NAMALWA (cell line): ENCODE data around the gene ABHD8.
"Not testable (repeated sequence)": the region's sequence is repeated elsewhere in the genome, so short reads cannot be mapped to it uniquely, and the experiment has no call there.

Experiments used
- DNase-seq: peaks from one replicate; pipeline ENCODE4 v3.0.0-alpha.2; 2015; ENCODE audit warnings: low spot score

Gene ABHD8

DNA sequence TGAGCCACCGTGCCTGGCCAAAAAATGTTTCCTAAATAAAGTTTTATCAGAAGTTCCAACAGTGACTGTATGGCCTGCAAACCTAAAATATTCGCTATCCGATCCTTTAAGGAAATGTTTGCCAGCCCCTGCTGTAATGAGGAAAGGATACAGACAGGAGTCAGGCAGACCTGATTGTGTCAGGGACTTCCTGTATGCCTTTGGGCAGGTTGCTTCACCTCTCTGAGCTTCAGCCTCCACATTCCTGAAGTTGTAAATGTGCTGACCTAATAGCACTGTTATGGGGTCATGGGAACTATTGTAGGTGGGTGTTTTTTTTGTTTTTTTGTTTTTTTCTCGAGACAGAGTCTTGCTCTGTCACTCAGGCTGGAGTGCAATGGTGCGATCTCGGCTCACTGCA is 6.2 kb downstream of the ABHD8 start:
- DNase-seq, result no peak

DNA sequence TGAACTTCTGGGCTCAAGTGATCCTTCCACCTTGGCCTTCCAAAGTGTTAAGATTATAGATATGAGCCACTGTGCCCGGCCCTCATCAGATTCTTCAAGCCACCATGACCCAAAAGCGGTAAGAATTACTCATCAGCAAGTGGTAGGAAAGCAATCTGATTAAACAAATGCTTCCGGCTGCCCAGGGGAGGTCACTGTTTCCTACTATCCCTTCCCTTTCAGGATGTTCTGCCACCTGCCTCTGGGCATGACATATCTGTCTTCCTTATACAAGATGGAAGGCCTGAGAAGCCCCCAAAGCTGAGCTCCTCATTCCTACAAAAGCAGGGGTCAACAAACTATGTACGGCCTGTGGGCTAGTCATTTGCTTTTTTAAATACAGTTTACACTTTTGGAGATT is 7.0 kb downstream of the ABHD8 start:
- DNase-seq, result no peak

DNA sequence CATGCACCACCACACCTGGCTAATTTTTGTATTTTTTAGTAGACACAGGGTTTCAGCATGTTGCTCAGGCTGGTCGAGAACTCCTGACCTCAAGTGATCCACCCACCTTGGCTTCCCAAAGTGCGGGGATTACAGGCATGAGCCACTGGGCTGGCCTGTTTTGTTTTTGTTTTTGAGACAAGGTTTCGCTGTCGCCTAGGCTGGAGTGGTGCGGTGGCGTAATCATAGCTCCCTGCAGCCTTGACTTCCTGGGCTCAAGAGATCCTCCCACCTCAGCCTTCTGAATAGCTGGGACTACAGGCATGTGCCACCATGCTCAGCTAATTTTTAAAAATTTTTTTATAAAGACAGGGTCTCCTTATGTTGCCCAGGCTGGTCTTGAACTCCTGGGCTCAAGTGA is 7.7 kb downstream of the ABHD8 start:
- DNase-seq, result not testable (repeated sequence)

DNA sequence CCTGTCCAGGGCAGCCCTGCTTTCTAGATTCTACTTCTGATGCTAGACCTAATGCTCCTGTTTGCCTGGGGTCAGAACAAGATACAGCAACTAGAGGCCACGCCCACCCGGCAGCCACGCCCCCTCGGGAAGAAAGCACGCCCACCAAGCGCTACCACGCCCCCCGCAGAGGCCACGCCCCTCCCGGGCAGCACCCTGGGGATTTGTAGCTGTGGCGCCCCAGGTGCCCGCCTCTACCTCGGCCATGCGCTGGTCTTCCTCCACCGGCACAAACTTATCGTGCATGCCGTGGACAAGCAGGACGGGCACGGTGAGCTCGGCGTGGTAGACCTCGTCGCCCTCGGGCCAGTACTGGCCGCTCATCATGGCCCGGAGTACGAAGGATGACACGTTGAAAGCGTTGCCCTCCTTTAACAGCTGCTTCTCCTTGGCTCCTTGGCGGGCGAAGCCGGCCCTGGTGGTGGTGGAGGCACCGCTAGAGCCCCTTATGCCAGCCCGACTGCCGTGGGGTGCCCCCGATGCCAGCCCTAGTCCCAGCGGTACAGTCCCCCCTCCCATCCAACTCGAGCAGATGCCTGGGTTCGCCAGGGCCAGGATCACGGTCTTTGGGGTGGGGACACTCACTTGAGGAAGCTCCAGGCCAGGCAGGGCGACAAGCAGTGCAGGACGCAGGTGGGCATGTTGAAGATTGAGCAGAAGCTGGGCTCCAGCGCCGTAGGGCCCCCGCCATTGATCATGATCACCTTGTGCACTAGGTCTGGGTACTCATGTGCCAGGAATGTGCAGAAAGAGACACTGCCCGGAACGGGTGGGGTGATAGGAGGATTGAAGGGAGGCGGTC is 9.0 kb downstream of the ABHD8 start:
- peak; percentile 80 for DNase-seq

DNA sequence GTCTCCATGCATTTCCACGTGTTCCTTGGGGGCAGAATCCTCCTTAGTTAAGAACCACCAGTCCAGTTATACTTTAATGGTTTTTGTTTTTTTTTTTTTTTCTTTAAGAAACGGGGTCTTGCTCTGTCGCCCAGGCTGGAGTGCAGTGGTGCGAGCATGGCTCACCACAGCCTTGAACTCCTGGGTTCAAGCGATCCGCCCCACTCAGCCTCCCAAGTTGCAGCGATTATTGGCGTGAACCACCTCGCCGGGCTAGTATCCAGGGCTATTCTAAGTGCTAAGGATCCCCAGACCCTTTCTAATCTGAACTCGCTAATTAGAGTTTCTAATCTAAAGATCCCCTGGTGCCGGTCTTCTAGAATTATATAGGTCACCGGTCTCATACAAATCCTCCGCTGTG is 9.6 kb downstream of the ABHD8 start:
- no peak for DNase-seq

DNA sequence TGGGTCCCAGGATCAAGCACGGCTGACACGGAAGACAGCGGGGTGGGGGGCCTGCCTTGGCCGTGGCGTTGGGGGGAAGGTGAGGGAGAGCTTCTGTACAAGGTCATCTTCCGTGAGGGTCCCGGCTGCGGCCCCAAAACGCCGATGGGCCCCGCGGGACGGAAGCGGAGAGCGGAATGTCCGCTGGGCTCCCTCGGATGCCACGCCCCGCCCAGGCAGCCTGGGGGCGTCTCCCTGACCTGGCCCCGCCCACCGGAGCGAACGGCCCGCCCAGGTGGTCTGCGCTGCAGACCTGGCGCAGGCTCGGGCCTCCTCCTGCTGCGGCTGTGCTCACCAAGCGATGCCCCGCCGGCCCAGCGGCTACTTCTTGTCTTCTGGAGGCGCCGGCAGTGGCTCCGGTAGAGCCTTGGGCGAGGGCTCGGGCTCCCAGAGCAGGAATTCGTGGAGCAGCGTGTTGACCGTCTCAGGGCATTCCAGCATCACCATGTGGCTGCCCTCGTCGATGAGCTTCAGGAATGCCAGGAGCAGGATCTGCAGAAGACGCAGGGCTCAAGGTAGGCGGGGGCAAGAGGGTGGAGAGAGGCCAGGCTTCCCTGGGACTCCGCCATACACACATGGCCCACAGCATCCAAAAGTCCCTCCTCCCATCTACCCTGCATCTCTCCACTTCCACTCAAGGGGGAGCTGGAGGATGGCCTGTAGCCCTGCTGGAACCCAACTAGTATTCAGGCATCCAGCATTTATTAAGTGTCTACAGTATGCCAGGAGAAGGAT is 10.7 kb downstream of the ABHD8 start:
- peak; percentile 95 for DNase-seq

DNA sequence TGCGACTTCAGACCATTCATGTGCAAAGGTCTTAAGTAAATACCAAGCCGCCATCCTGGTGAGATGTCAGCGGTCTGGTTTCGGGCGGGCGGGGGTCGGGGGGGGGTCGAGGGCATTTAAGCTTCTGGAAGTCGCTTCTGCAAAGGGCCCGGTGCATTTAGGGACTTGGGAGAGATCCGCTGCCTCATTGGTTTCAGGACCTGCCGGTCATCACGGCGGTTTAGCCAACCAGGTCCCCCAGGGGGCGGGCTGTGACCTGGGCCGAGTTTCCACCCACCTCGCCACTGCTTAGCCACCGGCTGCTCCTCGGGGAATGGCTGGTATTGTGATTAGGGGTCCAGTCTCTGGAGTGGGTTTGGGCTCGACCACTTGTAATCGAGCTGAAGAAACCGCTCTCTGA is 13.7 kb downstream of the ABHD8 start:
- DNase-seq, result peak; percentile 78

DNA sequence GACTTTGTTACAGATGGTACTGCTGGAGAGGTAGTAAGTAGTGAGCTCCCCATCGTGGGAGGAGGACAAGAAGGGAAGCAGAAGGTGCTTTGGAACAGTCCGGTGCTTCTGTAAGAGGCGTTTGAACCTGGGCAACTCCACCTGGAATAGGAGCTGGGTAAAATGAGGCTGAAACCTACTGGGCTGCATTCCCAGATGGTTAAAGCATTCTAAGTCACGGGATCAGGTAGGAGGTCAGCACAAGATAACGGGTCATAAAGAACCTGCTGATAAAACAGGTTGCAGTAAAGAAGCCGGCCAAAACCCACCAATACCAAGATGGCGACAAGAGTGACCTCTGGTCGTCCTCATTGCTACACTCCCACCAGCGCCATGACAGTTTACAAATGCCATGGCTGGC is 16.5 kb downstream of the ABHD8 start:
- DNase-seq, result no peak

DNA sequence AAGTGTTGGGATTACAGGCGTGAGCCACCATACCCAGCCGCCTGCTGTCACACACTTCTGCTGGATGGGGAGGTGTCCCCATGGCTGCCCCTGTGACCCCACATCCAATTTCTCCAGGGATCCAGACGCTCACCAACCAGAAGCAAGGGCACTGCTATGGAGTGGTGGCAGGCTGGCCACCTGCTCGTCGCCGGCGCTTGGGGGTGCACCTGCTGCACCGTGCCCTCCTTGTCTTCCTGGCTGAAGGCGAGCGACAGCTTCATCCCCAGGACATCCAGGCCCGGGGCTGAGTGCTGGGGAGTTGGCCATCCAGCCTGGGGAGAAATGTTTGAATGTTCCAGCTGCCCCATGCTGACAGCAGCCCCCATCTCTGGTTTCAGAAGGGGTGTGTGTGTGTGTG is 17.0 kb downstream of the ABHD8 start:
- DNase-seq, result no peak

DNA sequence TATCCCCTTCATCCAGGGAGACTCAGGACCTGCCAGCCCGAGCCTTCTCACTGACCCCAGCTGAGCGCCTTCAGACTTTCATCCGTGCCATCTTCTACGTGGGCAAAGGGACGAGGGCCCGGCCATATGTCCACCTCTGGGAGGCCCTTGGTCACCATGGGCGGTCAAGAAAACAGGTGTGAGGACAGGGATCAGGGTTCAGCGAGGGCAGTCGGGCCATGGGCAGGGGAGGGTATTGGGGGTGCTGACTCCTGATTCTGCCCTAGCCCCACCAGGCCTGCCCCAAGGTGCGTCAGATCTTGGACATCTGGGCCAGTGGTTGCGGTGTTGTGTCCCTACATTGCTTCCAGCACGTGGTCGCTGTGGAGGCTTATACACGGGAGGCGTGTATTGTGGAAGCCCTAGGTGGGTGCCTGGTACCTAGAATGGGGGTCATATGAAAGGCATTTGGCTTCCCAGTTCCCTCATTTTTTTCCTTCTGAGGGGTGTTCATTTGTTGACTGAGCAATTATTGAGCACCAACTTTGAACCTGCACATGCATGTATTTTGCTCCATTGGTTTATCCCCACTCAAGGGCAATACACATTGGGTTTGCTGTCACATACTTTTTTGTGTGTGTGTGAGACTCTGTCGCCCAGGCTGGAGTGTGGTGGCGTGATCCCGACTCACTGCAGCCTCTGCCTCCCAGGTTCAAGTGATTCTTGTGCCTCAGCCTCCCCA is 17.6 kb downstream of the ABHD8 start:
- no peak for DNase-seq

DNA sequence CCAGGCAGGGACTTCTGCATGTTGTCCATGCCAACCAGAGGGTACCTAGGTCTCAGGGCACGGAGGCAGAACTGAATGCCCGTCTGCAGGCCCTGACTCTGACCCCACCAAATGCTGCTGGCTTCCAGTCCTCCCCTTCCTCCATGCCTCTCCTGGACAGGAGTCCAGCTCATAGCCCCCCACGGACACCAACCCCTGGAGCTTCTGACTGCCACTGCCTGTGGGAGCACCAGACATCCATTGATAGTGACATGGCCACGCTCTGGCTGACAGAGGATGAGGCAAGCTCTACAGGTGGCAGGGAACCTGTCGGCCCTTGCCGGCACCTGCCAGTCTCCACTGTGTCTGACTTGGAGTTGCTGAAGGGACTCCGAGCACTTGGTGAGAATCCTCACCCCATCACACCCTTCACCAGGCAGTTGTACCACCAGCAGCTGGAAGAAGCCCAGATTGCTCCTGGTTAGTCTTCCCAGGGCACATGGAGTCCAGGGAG is 19.7 kb downstream of the ABHD8 start:
- DNase-seq, result no peak

DNA sequence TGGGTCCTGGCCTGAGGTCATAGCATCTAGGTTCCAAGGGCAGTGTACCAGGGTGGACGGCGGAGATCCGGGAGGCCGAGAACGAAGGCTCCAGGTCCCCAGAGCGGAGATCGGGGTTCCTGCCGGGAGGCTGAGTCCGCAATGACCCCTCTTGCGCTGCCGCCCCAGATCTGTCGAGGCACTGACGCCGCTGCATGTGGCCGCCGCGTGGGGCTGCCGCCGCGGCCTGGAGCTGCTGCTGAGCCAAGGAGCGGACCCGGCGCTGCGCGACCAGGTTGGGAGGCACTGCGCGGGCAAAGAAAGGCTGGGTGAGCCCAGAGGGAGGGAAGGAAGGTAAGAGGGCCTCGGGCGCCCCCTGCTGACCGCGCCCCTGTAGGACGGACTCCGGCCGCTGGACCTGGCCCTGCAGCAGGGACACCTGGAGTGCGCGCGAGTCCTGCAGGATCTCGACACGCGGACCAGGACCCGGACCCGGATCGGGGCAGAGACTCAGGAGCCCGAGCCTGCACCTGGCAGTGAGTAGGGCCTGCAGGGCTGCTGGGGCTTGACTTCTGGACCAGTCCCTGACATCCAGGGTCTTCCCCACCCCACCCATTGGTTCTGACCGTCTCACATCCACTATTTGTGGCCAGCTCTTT is 20.6 kb downstream of the ABHD8 start:
- peak; percentile 93 for DNase-seq

DNA sequence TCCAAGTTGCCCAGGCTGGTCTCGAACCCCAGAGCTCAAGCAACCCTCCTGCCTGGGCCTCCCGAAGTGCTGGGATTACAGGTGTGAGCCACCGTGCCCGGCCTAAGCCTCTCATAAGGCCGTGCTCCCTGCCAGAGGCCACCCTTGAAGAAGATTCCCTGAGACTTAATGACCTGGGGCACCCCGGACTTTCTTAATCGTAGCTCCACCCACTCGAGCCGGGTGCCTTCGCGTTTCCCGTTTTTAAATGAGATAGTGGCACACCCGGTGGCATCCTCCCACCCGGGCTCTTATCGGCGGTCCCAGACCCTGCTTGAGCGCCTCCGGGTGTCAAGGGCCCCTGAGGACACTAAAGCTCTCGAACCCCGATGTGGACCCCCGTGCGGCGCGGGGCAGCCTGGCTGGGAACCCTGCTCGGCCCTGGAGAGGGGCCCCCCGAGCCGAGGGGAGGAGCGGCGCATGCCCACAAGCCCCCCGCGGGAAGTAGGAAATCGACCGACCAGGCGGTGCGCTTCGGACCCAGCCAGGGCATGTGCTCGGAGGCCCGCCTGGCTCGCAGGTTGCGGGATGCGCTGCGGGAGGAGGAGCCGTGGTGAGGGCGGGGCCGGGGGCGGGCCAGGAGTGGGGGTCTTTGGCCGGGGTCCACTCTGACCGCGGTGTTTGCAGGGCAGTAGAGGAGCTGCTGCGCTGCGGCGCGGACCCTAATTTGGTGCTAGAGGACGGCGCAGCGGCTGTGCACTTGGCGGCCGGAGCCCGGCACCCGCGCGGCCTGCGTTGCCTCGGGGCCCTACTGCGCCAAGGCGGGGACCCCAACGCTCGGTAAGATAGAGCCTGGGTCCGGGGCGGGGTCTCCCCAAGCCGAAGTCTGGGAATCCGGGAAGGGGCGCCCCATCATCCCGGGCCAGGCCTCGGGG is 21.6 kb downstream of the ABHD8 start, which contains the start of gene ANKLE1:
Gene ANKLE1, plus strand, starts transcription at position 511 of the 914 bp plus-strand sequence. Its CDS starts 20 bp downstream, at position 531.
- DNase-seq, result peak; percentile 90

DNA sequence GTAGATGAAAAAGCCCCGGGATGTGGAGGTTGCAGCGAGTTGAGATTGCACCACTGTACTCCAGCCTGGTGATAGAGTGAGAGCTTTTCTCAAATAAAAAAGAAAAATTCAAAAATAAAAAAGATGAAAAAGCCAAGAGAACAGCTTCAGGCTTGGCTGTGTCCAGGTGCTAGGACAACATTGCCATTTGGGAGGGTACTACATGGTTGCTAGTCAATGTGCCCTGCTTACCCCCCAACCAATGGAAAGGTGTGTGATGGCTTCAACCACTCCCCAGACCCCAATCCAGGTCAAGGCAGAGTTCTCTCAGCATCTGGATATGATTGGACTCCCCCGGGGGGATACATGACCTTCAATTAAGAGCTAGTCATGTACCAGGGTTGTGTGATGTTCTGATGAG is 23.8 kb downstream of the ABHD8 start:
- no peak for DNase-seq

DNA sequence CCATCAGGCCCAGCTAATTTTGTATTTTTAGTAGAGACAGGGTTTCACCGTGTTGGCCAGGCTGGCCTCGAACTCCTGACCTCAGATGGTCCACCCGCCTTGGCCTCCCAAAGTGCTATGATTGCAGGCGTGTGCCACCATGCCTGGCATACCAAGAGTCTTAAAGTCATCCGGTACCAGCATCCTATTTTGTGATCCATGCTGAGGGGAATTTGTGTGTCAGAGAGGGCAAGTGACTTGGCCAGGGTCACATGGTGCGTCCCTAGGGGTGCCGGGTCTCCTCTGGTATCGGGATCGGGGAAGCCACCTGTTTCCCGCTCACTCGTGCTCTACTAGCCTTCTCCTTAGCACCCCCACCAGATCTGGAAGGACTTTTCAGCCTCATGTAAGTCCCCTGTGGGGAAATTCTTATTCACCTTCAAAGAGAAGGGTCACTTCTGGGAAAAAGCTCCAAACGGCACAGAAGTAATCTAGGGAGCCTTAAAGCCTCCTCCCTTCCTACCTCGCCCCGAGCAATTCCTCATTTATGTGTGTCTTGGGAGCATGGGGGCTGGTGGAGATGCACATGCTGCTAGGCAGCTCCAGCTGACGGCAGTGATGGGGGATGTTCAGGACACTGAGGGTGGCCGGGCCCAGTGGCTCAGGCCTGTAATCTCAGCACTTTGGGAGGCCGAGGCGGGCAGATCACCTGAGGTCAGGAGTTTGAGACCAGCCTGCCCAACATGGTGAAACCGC is 27.6 kb downstream of the ABHD8 start:
- DNase-seq, result no peak

DNA sequence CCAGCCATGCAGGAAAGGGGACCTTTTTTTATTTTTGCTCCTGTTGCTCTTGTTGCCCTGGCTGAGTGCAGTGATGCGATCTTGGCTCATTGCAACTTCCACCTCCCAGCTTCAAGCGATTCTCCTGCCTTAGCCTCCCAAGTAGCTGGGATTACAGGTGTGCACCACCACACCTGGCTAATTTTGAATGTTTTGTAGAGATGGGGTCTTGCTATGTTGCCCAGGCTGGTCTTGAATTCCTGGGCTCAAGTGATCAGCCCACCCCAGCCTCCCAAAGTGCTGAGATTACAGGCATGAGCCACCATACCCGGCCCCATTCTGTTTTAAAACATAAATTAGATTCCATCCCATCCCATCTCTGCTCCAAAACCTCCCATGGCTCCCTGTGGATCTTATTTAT is 28.3 kb downstream of the ABHD8 start:
- not testable (repeated sequence) for DNase-seq

DNA sequence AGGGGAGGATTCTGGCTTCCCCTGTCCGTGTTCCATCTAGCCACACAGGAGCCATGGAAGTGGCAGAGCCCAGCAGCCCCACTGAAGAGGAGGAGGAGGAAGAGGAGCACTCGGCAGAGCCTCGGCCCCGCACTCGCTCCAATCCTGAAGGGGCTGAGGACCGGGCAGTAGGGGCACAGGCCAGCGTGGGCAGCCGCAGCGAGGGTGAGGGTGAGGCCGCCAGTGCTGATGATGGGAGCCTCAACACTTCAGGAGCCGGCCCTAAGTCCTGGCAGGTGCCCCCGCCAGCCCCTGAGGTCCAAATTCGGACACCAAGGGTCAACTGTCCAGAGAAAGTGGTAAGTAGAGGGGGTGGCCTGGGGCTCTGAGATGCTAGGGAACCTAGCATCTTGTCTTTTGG is 34.5 kb downstream of the ABHD8 start:
- no peak for DNase-seq

DNA sequence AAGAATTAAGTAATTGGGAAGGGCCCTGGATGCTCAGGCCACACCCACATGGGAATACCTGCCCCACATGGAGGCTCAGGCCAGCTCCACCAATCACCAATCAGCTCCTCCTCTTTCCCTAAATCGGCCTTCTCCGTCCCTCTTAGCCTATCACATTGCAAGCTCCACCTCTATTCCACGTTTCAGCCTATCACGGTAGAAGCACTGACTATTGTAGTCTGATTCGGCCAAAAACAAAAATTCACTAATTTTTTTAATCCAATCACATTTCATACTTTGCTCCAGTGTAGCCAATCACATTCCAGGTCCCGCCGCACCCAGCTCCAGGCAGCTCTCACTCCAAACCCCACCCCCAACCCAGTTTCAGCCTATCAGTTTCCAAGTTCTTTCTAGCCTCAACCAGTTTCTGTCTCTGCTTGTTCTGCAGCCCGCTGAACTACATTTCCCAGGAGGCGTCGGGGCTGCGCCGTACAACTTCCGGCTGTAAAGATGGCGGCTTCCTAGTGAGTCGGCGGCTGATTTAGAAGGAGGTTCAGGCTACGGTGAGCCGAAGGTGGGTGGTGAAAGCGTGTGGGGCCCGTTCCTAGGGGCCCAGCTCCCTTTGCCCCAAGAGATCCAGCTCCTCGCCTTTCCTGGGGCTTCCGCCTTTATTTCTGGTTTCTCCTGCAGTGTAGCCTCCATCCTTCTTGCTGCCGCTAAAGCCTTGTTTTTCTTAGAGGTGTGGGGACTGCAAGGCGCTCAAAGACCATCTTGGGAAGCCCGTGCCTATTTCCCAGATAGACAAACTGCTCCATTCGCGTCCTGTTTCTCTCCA is 36.0 kb downstream of the ABHD8 start, which contains the start of gene BABAM1:
Gene BABAM1, plus strand, starts transcription at position 469 of the 814 bp plus-strand sequence. CDS start 1,364 bp downstream, outside the sequence.
- DNase-seq, result peak; percentile 100

DNA sequence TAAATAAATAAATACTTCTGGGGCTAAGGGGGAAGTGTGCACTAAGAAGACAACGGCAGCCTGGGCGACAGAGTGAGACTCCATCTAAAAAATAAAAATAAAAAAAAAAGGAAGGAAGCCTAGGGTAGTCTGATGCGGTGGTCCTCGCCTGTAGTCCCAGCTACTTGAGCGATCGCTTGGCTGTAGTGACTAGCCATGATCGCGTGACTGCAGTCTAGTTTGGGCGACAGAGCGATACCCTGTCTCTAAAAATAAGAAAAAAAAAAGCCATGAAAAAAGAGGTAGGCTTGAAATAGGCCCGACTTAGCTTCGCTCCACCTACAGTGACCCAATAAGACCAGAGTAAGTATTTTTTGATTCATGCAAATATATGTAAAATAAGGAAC is 36.6 kb downstream of the ABHD8 start:
- DNase-seq, result no peak
